ENCODE data around the gene SMIM43.
"Not testable (repeated sequence)": the region's sequence is repeated elsewhere in the genome, so short reads cannot be mapped to it uniquely, and the experiment has no call there.

The SMIM43 gene

DNA sequence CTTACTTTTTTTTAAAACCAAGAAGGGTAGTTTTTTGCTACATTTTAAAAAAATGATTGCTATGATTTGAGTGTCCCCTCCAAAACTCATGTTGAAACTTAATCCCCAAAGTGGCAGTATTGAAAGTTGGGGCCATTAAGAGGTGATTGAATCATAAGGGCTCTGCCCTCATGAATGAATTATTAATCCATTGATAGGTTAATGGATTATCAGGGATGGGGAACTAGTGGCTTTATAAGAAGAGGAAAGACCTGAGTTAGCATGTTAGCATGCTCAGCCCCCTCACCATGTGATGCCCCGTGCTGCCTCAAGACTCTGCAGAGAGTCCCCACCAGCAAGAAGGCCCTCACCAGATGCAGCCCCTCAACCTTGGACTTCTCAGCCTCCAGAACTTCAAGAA lies 31.0 kb downstream of the SMIM43 start:
- no peak for DNase-seq

DNA sequence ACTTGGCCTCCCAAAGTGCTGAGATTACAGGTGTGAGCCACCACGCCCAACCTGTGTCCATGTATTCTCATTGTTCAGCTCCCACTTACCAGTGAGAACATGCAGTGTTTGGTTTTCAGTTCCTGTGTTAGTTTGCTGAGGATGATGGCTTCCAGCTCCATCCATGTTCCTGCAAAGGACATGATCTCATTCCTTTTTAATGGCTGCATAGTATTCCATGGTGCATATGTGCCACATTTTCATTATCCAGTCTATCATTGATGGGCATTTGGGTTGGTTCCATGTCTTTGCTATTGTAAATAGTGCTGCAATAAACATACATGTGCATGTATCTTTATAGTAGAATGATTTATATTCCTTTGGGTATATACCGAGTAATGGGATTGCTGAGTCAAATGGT lies 35.2 kb downstream of the SMIM43 start:
- DNase-seq, result not testable (repeated sequence)

DNA sequence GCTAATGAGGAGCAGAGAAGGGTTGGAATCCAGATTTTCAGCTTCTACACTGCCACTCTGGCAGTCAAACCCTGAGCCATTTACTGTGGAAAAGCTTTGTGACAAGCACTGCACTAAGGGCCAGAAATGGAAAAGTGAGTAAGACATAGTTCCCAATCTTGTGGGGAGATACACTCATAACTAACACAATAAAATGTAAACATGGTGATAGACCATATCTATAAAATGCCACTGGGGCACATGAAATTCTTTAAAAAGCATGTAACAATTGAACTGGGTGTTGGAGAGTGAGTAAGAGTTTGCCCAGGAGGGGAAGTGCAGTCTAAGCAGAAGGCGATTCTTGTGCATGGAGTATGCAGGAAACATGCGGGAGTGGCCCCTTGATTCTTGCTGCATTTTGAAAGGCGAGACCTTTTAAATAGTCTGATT lies 36.2 kb downstream of the SMIM43 start:
- DNase-seq, result no peak

DNA sequence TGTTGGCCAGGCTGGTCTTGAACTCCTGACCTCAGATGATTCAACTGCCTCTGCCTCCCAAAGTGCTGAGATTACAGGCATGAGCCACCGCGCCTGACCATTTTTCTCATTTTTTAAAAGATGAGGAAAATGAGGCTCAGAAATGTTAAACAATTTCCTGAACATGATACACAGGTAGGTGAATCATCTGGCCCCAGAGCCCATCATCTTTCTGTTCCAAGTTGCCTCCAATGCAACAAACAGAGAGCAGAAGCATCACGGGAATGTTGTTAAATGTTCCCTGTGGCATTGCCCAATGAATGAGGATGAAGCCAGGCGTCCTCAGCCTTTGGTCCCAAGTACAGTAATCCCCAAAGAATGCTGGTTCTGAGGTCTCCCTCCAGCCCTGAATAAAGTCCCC lies 36.9 kb downstream of the SMIM43 start:
- no peak for DNase-seq

DNA sequence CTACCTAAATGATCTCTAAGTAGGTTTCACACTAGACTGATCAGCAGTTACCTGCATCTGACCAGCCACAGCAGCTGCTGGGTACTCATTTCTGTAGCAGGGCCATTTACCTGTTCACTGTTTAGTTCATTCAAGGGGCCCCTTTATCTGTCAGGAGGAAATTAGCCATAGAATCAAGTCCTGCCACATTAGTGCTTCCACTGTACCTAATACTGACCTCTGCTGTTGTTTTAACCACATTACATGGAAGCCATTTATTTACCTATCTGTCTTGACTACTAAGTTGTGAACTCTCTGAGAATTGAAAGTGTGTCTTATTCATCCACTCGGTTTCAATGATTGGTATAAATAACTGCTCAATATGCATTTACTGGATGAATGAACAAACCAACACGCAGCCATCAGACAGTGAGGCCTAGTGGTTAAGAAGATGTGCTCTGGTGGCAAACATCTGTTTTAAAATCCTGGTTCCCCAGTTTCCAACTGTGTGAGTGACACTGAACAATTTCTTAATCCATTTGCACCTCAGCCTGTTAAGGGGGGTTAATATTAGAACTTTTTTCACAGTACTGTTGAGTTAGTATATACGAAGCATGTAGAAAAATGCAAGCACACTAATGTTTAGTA lies 38.2 kb downstream of the SMIM43 start:
- DNase-seq, result peak; percentile 46

DNA sequence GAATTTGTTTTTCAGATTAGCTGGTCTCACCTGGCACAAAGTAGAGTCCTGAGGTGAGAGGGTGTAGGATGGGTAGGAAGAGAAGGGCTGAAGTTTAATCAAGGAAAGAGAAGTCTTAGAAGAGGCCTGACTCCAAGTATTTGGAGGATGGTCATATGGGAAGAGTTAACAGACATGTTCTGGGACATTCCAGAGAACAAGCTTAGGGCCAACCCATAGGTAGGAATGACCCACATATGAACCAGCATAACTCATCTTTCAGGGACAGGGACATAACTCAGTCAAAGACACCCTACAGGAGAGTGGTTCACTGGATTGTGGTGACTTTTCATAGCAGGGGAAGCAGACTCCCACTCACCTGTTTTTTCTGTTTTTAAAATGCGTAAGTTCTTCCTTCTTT lies 40.3 kb downstream of the SMIM43 start:
- no peak for DNase-seq

DNA sequence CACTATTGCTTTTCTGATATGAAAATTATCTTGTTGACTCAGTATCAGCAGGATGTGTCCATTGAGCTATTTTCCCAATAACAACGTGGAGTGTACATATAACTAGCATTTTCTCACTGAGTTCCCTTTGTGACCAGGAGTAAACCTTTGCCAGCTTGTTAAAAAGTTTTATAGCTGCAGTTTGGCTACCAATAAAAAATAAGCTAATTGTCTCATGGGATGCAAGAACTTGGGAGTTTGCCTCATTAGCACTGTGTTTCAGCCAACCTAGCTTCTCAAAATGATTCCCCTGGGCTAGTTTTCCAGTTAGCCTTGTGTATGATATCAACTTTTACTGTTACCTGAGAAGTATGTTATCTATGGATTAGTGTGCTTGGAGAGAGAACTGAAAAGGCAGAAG lies 43.3 kb downstream of the SMIM43 start:
- no peak for DNase-seq

DNA sequence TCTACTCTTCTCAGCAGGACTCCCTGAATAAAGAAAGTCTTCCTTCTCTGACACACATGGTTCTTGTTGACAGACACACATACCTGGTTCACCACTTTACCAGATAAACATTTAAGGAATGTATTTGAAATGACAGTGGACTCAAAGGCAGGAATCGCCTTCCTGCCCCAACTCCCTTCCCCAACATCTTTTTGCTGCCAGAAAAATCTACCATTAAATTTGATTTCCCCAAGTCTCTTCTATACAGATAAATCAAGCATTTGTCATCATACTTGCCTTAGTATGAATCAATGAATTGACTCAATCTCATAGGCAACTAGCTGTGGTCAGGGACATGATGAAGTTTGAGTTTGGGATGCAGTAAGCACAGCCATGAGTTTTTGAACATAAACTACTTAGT lies 44.9 kb downstream of the SMIM43 start:
- no peak for DNase-seq

DNA sequence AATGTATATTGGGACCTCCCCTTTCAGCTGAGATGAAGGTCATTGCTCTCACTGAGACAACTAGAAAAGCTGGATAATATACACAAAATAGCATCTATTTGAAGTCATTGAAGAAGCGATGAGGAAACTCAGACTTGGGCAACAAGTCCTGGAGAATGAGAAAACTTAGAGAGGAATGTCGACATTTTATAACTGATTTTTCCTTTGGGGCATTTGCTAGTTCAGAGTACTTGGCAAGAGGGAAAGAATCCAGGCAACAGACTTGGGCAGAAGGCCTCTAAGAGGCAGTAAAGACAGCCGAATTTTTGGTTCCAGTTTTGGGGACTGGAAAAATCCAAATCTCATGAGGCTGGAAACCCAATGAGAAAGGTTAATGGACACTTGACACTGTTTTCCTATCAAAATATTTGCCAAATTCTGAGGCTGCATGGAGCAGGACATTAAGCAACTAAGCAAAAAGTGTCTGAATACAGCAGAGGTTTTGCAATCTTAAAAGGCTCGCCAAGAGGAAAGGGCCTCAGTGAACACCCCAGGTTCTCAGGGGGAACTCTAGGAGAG lies 47.2 kb downstream of the SMIM43 start:
- no peak for DNase-seq

DNA sequence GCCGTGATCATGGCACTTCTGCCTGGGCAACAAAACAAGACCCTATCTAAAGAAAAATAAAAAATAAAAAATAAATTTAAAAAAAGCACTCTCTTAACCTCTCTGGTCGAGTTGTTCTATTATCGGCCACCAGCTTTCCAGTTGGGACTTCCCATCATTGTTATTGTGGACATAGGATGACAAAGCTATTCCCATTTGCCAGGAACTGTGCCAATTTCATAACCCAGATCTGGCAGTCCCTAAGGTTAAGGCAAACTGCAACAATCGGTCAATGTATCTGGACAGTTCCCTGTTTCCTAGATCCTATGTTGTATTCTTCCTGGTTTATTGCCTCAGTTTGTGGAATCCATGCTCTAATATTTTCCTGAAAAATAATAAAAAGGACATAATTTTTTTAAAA lies 50.4 kb downstream of the SMIM43 start:
- no peak for DNase-seq

DNA sequence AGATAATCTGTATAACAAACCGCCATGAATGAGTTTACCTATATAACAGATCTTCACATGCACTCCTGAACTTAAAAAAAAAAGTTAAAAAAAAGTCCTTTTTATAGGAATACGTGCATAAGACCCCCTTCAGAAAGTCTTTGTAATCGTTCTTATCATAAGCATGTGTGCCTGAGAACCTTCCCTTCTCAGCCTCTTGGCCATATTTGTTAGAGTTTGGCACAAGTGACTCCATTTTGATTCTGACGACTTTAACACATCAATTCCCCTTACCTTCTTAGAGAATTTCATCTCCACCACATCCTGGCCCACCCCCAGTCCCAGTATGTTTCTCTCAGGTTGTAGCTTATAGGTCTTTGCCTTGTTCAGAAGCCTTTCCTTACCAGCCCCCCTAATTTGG lies 52.2 kb downstream of the SMIM43 start:
- no peak for DNase-seq

DNA sequence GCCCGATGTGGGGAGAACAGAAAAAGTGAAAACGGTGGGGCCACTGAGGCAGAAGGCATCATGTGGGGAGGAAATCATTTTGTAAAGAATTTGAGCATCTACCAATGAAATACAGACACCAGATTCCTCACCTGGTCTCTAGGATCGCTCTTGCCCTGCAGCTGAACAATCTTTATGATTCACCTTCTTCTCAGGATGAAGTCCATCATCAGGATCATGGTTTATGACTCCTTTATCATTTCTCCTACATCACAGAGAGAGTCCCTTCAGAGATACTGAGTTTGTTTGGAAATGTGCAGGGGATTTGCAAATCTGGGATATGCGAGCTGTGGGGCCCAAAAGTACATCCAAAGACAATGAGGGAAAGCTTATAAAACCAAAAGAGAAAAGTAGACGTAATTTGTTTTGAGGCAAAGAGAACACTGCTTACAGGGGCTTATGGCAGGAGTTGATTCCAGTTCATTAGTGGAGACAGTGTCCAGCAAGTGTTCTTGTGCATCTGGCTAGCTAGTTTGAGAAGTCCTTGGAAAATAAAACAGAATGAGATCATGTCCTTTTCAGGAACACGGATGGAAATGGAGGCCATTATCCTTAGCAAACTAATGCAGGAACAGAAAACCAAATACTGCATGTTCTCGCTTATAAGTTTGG lies 52.8 kb downstream of the SMIM43 start:
- DNase-seq, result no peak

DNA sequence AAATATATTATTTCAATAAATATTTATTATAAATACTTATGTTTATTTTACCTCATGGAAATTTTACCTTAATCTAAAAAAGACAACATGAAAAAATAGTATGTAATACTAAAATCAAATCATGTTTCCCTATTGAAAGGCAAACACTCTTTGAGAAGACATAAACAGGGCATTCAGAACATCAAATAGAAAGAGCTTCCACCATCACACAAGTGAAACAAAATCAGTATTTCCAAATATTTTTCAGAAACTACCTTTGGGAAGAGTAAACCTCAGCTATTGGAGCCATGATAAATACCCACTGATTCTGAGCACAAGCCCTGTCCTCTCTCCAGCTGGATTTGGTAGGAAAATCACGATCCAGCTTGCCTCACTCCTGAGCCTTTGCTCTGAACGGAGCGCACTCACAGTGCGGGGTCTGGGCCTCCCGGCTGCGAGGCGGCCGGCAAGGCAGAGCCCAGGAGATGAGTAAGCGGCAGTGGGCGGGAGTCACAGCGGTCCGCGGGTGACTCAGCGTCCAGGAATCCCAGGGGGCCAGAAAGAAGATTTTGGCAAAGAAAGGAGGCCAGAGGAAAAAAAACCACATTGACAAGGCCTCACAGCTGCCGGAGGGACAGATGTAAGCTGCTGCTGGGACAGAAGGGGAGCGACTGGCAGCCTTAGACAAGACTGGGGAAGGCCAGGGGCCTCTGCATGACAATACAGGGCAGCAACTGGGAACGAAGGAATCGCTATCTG lies 53.5 kb downstream of the SMIM43 start:
- peak; percentile 16 for DNase-seq

DNA sequence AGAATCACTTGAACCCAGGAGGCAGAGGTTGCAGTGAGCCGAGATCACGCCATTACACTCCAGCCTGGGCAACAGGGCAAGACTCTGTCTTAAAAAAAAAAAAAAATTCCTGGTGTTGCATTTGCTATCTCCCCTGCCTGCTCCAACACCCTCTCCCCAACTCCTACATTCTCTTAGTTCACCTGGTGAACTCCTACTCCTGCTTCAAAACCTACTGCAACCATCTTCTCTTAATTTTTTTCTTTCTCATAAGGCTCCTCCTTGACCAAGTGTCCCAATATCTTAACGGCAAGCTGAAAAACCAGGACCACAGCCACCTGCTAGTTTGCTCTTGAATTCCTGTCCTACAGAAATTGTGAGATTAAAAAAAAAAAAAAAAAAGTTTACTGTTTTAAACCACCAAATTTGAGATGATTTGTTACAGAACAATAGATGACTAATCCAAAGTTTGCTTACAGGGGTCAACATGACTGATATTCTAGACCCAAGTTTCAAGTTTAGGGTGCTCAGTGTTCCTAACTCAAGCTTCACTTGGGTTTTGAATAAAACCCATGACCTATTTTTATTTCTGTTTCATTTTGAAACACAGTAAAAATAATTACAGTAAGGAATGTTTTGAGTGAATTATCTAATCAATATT lies 55.1 kb downstream of the SMIM43 start:
- DNase-seq, result no peak

Measured in NCI-H146 (cell line).